ENCODE results near the gene KIF18A.
"Not testable (repeated sequence)": the region's sequence is repeated elsewhere in the genome, so short reads cannot be mapped to it uniquely, and the experiment has no call there.

Gene KIF18A

DNA sequence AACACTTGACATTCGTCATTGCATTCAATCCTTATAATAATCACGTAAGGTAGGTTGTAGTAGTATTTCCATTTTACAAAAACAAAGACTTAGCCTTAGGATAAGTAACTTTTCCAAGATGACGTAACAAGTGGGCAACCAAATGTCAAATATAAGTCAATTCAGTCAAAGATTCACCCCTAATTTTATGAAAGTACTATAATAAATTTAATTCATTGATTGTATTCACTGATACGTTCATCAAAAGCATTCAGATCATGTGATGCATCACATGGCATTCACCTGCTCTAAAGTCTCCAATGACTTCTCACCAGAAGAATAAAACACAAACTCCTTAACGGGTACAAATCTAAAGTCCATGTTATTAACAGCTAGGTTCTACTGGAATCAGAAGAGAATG is 2.1 kb downstream of the KIF18A start:
- TF ChIP-seq EZH2 (optimal IDR thresholded peaks at IDR 0.05; ENCODE audit: low read depth, low read length) (no peak), EZH2phosphoT487 (IDR thresholded peaks at IDR 0.05; ENCODE audit: low read length) (no peak), CTCF (IDR thresholded peaks at IDR 0.05; ENCODE audit: low read length) (no peak)
- DNase-seq: no peak
- H2AFZ ChIP-seq (ENCODE audit: low read length): no peak overlapping the region
- H3K79me2 ChIP-seq (ENCODE audit: low read length): peaks cover 86% of the 10 kb centered on the region
- no peaks in the 10 kb centered on the region for H3K9me3 ChIP-seq (replicated peaks; ENCODE audit: insufficient read depth, low read length)
- no peaks in the 10 kb centered on the region for H4K20me1 ChIP-seq (ENCODE audit: insufficient read depth, low read length)
- H3K4me2 ChIP-seq (ENCODE audit: low read depth, low read length): peak overlapping the region; percentile 87; the same call in 1 of the 2 replicates
- H3F3A ChIP-seq (ENCODE audit: insufficient read depth, low read length): peaks cover 19% of the 10 kb centered on the region
- H3K4me3 ChIP-seq (ENCODE audit: low read length): no peak overlapping the region
- H3K9ac ChIP-seq (ENCODE audit: low read length): no peak overlapping the region
- peaks cover 19% of the 10 kb centered on the region for H3K4me1 ChIP-seq (ENCODE audit: low read length)
- no peak overlapping the region for H3K27ac ChIP-seq (ENCODE audit: low read length)
- H3K9me2 ChIP-seq (replicated peaks; ENCODE audit: insufficient read depth, low read length): no peaks in the 10 kb centered on the region
- no peaks in the 10 kb centered on the region for H3K27me3 ChIP-seq (replicated peaks; ENCODE audit: insufficient read depth, low read length)
- H3K36me3 ChIP-seq (replicated peaks; ENCODE audit: insufficient read depth, low read length): no peaks in the 10 kb centered on the region

- Histone ChIP-seq H3F3A (ENCODE audit: insufficient read depth, low read length) (peaks cover 13% of the 10 kb centered on the region), H3K4me3 (ENCODE audit: low read length) (no peak overlapping the region), H3K9me3 (replicated peaks; ENCODE audit: insufficient read depth, low read length) (no peaks in the 10 kb centered on the region), H3K4me2 (ENCODE audit: low read depth, low read length) (no peak overlapping the region), H3K36me3 (replicated peaks; ENCODE audit: insufficient read depth, low read length) (no peaks in the 10 kb centered on the region), H3K27me3 (replicated peaks; ENCODE audit: insufficient read depth, low read length) (no peaks in the 10 kb centered on the region), H2AFZ (ENCODE audit: low read length) (no peak overlapping the region), H3K4me1 (ENCODE audit: low read length) (peaks cover 19% of the 10 kb centered on the region), H4K20me1 (ENCODE audit: insufficient read depth, low read length) (no peaks in the 10 kb centered on the region), H3K27ac (ENCODE audit: low read length) (no peak overlapping the region), H3K9ac (ENCODE audit: low read length) (no peak overlapping the region), H3K79me2 (ENCODE audit: low read length) (peaks cover 90% of the 10 kb centered on the region), H3K9me2 (replicated peaks; ENCODE audit: insufficient read depth, low read length) (no peaks in the 10 kb centered on the region)
- DNase-seq: no peak
- TF ChIP-seq EZH2phosphoT487 (IDR thresholded peaks at IDR 0.05; ENCODE audit: low read length): no peak
- TF ChIP-seq EZH2 (optimal IDR thresholded peaks at IDR 0.05; ENCODE audit: low read depth, low read length): no peak
- no peak for TF ChIP-seq CTCF (IDR thresholded peaks at IDR 0.05; ENCODE audit: low read length)
These were observed 3.0 kb downstream of the KIF18A start for GRCh38 chr11:28104984-28105383.

- H3K9me3 ChIP-seq (replicated peaks; ENCODE audit: insufficient read depth, low read length): no peaks in the 10 kb centered on the region
- H3K4me3 ChIP-seq (ENCODE audit: low read length): no peak overlapping the region
- no peak overlapping the region for H2AFZ ChIP-seq (ENCODE audit: low read length)
- H3K27ac ChIP-seq (ENCODE audit: low read length): no peak overlapping the region
- H3K4me1 ChIP-seq (ENCODE audit: low read length): peaks cover 15% of the 10 kb centered on the region
- no peak for DNase-seq
- no peaks in the 10 kb centered on the region for H3K27me3 ChIP-seq (replicated peaks; ENCODE audit: insufficient read depth, low read length)
- H3K36me3 ChIP-seq (replicated peaks; ENCODE audit: insufficient read depth, low read length): no peaks in the 10 kb centered on the region
- H3K9ac ChIP-seq (ENCODE audit: low read length): no peak overlapping the region
- no peaks in the 10 kb centered on the region for H4K20me1 ChIP-seq (ENCODE audit: insufficient read depth, low read length)
- peaks cover 13% of the 10 kb centered on the region for H3F3A ChIP-seq (ENCODE audit: insufficient read depth, low read length)
- H3K79me2 ChIP-seq (ENCODE audit: low read length): peaks cover 92% of the 10 kb centered on the region
- H3K9me2 ChIP-seq (replicated peaks; ENCODE audit: insufficient read depth, low read length): no peaks in the 10 kb centered on the region
- no peak overlapping the region for H3K4me2 ChIP-seq (ENCODE audit: low read depth, low read length)
- TF ChIP-seq EZH2phosphoT487 (IDR thresholded peaks at IDR 0.05; ENCODE audit: low read length) (no peak), CTCF (IDR thresholded peaks at IDR 0.05; ENCODE audit: low read length) (no peak), EZH2 (optimal IDR thresholded peaks at IDR 0.05; ENCODE audit: low read depth, low read length) (no peak)
These were observed 3.5 kb downstream of the KIF18A start for GRCh38 chr11:28104425-28104824.

DNA sequence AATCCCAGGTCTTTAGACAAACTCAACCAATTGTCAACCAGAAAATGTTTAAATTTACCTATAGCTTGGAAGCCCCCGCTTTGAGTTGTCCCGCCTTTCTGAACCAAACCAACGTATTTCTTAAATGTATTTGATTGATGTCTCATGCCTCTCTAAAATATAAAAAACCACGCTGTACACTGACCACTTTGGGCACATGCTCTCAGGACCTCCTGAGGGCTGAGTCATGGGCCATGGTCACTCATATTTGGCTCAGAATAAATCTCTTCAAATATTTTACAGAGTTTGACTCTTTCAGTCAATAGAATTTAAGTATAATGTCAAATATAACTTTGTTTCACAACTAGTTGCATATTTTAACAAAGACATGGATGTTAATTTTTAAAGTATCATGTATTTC is 5.7 kb downstream of the KIF18A start:
- H3K27me3 ChIP-seq (replicated peaks; ENCODE audit: insufficient read depth, low read length); H2AFZ ChIP-seq (ENCODE audit: low read length); H3K27ac ChIP-seq (ENCODE audit: low read length); H4K20me1 ChIP-seq (ENCODE audit: insufficient read depth, low read length); DNase-seq; H3K36me3 ChIP-seq (replicated peaks; ENCODE audit: insufficient read depth, low read length); H3K4me1 ChIP-seq (ENCODE audit: low read length); H3K4me2 ChIP-seq (ENCODE audit: low read depth, low read length); H3K9me2 ChIP-seq (replicated peaks; ENCODE audit: insufficient read depth, low read length); H3K9ac ChIP-seq (ENCODE audit: low read length); H3F3A ChIP-seq (ENCODE audit: insufficient read depth, low read length); H3K4me3 ChIP-seq (ENCODE audit: low read length); H3K9me3 ChIP-seq (replicated peaks; ENCODE audit: insufficient read depth, low read length): not testable (repeated sequence)
- peaks cover 92% of the 10 kb centered on the region for H3K79me2 ChIP-seq (ENCODE audit: low read length)

All from MM.1S (cell line).